HG03469 (cell line): ENCODE measurements around the gene DPH1.

Experiments used
- ATAC-seq: cut with Tn5 transposase; IDR thresholded peaks from one replicate; pipeline ENCODE4 v1.9.1; 2021; ENCODE audit warnings: mild to moderate bottlenecking, moderate library complexity, moderate number of reproducible peaks; ENCODE audit not compliant: unreplicated experiment

Gene DPH1

GRCh38 chr17:2025622-2026309, 4.2 kb upstream of the DPH1 start:
- ATAC-seq: no peak

GRCh38 chr17:2027528-2028233, 2.3 kb upstream of the DPH1 start:
- no peak for ATAC-seq

GRCh38 chr17:2028234-2028614, 1.7 kb upstream of the DPH1 start:
- ATAC-seq: no peak

GRCh38 chr17:2028737-2029136, 1.2 kb upstream of the DPH1 start:
- no peak for ATAC-seq

- ATAC-seq: no peak
Observed at GRCh38 chr17:2030779-2031163, 818 bp downstream of the DPH1 start.

- ATAC-seq: no peak
Observed at GRCh38 chr17:2033153-2033552, 3.2 kb downstream of the DPH1 start.

GRCh38 chr17:2034157-2034556, 4.2 kb downstream of the DPH1 start:
- no peak for ATAC-seq

- ATAC-seq: no peak
Observed at GRCh38 chr17:2034806-2035540, 5.0 kb downstream of the DPH1 start.

GRCh38 chr17:2035541-2036488, 5.9 kb downstream of the DPH1 start:
- ATAC-seq: no peak

- ATAC-seq: no peak
Observed at GRCh38 chr17:2037155-2037554, 7.2 kb downstream of the DPH1 start.

GRCh38 chr17:2040219-2040827, 10.4 kb downstream of the DPH1 start:
- ATAC-seq: no peak

- no peak for ATAC-seq
Observed at GRCh38 chr17:2040942-2041560, 11.1 kb downstream of the DPH1 start.

GRCh38 chr17:2041561-2042389, 11.8 kb downstream of the DPH1 start, which contains the start of gene OVCA2:
OVCA2 (plus strand) TSS chr17:2042022; CDS start chr17:2042048, 26 bp downstream.
- ATAC-seq: peak; percentile 79

GRCh38 chr17:2042390-2042847, 12.5 kb downstream of the DPH1 start:
- ATAC-seq: no peak

- no peak for ATAC-seq
Observed at GRCh38 chr17:2042933-2043332, 13.0 kb downstream of the DPH1 start.

GRCh38 chr17:2043785-2044184, 13.8 kb downstream of the DPH1 start:
- ATAC-seq: no peak

GRCh38 chr17:2044263-2044894, 14.4 kb downstream of the DPH1 start:
- ATAC-seq: no peak

GRCh38 chr17:2047590-2047989, 17.6 kb downstream of the DPH1 start:
- no peak for ATAC-seq
